GOT3 (cell line): ENCODE results near the gene CEP112.

ENCODE experiments used
- DNase-seq: peaks from one replicate; lab custom pipeline; 2025; ENCODE audit warnings: mixed read lengths; lab: John Stamatoyannopoulos, UW

The CEP112 gene

DNA sequence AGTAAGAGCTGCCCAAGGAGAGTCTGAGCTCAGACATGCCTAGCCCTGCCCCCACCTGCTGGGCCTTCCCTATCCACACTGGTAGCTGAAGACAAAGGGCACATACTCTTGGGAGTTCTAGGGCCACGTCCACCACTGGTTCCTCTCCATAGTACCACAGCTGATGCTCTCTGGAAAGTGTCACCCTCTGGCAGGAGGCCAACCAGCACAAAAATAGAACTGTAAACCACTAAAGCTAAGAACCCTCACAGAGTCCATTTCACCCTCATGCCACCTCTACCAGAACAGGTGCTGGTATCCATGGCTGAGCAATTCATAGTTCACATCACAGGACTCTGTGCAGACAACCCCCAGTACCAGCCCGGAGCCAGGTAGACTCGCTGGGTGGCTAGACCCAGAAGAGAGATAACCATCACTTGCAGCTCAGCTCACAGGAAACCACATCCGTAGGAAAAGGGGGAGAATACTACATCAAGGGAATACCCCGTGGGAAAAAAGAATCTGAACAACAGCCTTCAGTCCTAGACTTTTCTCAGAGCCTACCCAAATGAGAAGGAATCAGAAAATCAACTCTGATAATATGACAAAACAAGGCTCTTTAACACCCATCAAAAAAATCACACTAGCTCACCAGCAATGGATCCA, 115.3 kb downstream of the CEP112 start:
- DNase-seq: no peak

DNA sequence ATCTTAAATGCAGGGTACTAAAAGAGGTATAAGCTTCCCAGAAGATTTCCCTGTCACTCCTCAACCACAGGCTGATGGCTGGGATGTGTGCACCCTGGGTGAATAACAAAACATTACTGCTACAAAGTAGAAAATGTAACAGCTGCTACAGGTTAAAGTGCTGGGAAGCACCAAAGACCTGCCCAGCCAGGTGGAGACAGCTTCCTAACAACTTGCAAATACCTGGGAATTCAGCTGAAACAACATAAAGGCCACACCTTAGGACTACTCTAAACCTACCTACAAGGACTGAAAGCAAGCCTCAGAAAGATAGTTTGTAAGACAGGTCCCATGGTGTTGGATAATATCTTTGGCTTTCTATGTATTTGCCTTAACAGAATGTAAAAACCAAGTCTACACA, 118.5 kb downstream of the CEP112 start:
- DNase-seq: no peak

DNA sequence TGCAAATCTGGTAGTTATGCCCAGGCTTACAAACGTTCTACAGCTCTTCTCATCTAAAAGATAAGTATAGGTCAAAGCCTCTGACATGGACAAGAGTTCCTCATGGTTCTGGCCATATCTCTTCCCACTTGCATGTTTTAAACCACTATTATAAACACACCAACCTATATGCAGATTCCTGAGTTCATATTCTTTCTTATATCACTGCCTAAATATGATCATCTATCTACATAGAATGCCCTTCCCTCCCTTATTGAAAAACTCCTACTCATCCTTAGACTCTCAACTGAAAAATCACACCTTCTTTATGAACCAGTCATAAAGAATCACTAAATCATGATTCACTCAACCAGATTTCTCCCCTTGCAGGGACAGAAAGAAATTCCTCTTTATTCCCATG, 128.2 kb downstream of the CEP112 start:
- no peak for DNase-seq

DNA sequence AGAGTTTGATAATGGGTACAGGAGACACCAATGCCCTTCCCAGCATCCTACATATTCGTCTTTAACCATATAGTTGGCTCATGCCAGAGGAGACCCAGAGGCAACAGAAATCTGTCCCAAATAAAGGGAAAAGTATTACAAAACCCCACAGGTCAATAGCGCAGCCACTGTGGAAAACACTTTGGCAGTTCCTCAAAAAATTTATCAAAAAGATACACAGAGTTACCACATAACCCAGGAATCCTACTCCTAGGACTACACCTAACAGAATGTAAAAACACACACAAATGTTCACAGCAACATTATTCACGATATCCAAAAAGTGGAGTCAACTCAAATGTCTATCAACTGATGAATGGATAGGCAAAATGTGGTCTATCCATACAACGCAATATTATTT, 135.8 kb downstream of the CEP112 start:
- DNase-seq: no peak

DNA sequence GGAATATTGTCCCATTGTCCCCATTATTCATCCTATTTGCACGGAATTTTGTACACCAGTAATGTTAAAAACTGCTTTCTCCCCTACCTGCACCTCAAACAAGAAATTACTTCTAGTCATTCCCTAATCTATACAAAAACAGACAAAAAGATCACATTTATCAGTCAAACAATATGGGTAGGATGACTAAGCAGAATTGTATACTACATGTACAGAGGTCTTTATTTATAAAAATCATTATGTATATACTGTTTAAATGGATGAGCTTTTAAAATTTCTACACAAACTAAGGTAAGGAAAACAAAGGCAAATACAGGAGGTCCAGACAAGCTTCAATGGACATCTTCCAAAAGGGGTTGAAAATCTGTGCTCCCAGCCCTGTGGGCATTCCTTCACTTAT, 137.7 kb downstream of the CEP112 start:
- no peak for DNase-seq

DNA sequence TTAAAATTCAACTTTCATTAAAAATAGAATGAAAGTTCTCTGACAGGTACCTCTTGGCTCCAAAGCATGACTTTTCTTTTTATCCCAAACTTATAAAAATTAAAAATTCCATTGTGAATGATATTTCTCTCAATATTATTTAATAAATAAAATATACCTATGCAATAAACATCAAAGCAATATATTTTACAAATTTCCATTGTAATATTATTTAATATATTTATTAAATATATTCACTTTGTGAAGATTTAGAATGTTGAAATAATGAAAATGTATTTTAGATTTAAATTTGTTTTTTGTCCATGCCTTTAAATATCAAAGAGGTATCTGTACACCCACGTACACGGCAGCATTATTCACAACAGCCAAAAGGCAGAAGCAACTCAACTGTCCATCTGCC, 147.8 kb downstream of the CEP112 start:
- no peak for DNase-seq

DNA sequence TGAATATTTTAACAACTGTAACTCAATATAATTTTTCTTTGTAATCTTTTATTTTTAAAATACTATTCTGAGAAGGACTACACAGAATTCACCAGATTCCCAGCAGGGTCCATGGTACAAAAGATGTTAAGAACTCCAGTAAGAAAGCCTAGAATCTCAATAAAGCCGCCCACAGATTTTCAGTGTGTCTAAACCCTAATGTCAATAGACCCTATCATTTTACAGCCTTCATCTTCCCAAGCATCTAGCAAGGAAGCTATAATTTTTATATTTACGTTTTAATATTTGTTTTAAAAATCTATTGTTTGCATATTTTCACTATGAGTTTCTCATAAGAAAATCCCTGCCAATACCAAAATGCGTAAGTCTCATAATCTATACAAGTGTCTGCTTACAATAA, 148.5 kb downstream of the CEP112 start:
- no peak for DNase-seq

DNA sequence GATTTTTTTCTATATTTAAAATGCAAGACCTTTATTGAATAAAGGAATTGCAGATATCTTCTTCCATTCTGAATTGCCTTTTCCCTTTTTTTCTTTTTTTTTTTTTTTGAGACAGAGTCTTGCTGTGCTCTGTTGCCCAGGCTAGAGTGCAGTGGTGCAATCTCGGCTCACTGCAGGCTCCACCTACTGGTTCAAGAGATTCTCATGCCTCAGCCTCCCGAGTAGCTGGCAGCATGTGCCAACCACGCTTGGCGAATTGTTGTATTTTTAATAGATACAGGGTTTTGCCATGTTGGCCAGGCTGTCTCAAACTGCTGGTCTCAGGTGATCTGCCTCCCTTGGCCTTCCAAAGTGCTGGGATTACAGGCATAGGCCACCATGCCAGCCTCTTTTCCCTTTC, 151.5 kb downstream of the CEP112 start:
- DNase-seq: no peak

DNA sequence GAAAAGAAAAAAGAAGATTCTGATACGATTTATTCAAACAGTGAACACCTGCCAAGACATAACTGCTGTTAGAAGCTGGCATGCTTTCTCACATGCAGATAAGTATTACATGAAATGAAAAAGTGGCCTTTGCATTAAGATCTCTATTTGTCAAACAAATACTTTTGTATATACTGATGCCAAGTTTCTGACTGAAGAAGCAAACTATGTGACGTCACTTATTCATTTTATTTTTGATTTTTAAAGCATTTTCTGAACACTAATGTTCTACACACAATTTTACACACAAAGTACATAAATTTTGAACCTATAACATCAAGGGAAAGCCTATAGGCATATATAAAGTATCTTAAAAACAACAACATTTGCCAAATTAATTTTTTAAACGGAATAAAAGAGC, 153.8 kb downstream of the CEP112 start:
- no peak for DNase-seq

DNA sequence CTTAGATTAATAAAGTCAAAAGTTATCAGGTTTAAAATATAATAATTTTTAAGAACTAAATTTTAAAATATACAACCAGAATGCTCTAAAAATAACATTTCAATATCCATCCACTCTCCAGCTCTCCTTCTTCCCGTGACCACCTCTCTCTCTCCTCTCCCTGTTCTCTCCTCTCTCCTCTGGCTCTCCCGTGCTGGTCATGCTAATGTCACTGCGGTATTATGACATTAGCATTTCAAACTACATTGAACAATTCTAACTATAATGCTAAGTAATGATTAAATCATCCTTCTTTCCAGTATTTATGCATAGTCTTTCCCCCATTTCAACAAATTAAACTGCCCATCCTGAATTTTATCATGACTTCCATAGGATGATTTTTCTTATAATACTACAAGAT, 154.7 kb downstream of the CEP112 start:
- no peak for DNase-seq

DNA sequence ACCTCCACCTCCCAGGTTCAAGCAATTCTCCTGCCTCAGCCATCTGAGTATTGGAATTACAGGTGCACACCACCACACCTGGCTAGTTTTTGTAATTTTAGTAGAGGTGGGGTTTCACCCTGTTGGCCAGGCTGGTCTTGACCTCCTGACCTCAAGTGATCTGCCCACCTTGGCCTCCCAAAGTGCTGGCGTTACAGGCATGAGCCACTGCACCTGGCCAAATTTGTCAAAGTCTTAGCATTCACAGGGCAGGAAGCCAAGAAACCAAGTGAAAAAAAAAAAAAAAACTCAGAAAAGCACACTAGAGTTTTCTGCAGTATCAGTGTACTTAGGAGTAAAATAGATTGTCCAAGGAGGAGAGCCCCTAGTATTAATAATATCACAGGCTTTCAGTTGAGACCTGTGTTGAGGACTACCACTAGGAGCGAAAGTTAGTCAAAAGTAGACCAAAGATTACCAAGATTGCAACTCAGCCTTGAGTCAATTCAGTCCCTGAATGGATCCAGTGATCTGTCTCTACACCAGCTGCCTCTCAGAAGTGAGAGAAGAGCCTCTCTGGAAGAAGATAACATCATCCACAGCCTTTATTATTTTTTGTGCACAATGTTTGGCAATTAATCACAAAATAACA, 159.7 kb downstream of the CEP112 start:
- no peak for DNase-seq

DNA sequence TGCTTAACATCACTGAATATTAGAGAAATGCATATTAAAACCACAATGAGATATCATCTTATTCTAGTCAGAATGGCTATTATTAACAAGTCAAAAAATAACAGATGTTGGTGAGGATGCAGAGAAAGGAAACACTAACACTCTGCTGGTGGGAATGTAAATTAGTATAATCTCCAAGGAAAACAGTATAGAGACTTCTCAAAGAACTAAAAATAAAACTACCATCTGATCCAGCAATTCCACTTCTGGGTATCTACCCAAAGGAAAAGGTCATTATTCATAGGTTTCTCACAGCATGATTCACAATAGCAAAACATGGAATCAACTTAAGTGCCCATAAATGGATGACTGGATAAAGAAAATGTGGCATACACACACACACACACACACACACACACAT, 166.4 kb downstream of the CEP112 start:
- DNase-seq: no peak

DNA sequence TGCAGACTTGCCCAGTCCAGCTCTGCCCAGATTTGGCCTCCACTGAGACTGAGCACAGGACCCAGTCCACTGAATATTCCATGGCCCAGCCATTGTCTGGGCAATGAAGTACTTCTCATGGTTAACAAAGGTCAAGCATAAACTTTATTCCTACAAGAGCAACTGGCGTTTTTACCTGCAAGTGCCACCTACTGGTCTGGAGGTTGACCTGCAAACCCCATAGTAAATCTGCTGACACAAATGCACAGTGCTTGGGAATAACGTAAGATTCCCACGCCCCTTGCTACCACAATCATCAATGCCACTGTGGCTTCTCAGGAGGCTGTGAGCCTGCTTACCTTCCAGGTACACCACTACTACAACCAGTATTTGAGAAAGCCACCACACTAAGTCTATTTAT, 170.2 kb downstream of the CEP112 start:
- no peak for DNase-seq

DNA sequence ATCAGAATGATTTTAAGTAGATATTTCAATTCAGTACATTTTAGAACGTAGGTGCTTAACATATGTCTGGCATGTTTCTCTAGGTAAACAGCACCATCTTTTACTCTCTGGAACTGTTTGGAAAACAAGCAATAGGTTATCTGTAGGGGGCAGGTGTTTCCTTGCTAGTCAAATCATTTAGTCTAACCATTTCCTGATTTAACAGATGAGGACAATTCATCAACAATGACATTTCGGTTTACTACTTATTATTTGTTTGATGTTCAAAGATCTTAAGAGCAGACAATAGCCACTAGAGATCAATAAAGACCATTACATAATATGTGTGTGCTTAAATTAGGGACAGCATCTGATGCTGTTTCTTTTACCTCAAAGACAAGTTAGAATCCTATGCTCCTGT, 173.1 kb downstream of the CEP112 start:
- DNase-seq: no peak

DNA sequence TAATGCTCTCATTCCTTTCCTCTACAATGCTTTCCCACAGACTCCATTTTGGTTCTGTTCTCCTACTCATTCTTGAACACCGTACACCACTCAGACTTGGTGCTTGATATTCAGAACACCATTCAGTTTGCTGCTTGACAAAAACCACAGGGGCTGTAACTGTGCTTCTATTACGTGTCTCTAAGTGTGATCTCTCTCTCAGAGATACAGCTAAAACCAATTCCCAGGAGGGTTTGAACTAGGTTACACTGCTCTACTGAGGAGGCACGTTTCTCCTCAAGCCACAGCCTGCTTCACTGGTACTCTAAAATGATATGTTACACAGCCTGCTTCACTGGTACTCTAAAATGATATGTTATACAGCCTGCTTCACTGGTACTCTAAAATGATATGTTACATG, 175.7 kb downstream of the CEP112 start:
- DNase-seq: no peak

DNA sequence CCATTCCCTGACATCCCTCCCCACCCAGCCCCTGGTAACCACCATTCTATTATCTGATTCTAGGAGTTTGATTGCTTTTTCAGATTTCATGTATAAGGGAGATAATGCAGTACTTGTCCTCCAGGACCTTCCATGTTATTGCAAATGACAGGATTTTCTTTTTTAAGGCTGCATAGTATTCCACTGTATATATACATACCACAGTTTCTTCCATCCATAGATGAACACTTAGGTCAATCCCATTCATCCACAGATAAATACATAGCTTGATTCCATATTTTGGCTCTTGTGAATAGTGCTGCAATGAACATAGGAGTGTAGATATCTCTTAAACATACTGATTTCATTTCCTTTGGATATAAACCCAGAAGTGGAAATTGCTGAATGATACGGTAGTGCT, 183.3 kb downstream of the CEP112 start:
- DNase-seq: no peak

DNA sequence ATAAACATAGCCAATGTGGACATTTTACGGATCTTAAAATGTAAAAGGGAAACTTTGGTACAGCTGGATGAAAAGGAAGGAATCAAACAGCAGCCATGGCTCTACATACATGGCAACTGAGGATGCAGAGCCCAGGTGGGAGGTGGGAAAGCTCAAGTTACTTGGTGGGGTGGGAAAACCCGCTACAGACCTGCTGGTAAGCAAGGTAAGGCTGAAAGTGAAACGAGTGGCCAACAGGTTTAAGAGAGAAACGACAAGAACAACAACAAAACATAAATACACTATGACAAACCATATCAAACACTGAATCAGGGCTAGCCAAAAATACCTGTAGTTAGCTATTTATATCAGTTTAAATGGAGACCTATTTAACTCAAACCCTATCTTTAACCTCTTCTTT, 185.3 kb downstream of the CEP112 start:
- no peak for DNase-seq

DNA sequence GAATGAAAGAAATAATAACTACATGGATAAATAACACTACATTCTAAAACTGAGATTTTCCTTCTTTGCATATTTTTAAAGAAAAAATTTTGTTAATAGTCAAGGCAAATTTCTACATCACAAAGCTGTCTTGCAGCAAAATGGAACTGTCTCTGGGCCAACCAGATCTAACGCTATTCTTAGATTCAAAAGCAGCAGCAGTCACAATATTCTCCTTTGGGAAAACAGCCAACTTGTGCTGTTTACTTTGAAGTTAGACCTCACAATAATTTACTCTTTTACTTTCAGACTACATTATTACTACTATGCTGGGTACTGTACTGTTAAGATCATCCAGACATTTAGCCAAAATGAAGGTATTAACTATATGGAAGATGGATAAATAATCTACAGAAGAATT, 189.1 kb downstream of the CEP112 start:
- no peak for DNase-seq

DNA sequence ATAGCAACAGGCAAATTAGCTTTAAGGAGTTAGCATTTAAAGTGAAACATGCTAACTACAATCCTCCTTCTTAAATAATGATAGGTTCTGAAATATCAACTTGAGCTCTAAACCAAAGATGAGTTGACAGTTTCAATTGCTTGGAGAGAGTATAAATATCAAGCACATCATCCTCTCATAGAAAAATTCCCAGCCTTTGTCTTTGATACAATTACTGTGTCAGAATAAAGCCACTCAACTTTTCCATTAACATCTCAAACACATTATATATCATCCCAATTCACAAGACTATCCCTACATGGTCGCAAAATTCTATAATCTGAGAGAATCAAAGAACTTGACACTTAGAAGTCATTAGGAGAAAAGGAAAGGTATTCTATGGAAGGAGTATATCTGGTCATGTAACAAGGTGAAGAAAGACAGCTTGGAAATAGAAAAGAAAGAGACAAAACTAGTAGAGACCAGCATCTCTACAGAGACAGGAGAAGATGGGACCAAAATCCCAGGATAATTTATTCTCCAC, 189.8 kb downstream of the CEP112 start:
- no peak for DNase-seq

DNA sequence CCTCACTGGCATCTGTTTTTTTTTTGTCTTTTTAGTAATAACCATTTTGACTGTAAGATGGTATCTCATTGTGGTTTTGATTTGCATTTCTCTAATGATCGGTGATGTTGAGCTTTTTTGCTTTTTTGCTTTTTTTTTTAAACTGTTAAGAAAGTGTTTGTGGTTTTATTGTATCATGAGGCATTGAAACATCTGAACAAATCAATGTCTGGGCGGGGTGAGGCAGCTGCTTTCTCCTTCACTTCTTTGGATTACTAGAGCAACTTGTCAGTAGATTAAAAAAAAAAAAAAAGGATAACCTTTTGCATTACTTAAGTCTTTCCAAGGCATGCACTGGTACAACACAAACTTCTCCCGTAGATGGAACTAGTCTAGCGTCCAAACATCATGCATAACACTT, 191.7 kb downstream of the CEP112 start:
- no peak for DNase-seq

DNA sequence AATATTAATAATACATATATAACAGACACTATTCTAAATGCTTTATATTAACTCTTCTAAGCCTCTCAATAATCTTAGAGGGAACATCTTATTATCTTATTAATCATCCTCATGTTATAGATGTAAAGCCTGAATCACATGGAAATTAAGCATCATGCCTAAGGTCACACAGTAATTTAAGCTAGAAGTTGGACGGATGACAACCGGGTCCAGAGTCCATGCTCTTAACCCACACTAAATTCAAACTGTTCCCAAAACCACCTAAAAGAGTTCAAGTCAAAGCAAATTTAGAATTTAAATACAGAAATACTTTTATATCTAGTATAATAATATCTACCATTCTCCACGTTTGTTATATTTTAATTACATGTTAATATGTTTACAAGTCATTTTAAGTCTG, 193.3 kb downstream of the CEP112 start:
- no peak for DNase-seq

DNA sequence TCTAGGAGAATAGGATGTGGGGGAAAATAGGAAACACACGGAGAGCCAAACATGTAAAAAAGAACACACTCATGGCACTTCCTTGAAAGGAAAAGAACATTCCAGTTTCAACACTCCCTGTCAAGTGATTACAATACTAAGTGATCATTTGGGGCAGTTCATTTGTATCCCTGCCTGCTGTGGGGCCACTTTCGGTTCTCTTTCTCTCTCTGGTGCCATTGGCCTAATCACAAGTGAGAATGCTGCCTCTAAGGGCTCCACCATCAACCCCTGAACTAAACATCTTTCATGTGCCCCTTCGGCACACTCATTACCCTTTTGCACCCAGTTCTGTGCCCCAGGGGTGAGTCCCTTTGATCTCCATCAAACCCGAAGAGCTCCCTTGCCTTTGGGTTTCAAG, 197.3 kb downstream of the CEP112 start:
- DNase-seq: no peak

DNA sequence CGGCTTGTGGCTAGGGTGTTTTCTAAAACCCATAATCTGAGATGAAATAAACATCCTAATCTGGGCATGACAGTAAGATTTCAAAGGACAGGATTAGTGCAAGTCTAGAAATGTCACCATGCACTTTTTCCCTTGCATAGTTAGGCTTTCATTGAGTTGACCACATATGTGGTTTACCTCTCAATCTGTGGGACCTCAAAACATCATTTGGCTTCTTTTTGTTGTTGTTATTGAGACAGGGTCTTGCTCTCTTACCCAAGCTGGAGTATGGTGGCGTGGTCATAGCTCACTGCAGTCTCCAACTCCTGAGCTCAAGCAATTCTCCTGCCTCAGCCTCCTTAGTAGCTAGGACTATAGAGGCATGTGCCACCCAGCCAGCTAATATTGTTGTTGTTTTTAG, 197.8 kb downstream of the CEP112 start:
- DNase-seq: no peak

DNA sequence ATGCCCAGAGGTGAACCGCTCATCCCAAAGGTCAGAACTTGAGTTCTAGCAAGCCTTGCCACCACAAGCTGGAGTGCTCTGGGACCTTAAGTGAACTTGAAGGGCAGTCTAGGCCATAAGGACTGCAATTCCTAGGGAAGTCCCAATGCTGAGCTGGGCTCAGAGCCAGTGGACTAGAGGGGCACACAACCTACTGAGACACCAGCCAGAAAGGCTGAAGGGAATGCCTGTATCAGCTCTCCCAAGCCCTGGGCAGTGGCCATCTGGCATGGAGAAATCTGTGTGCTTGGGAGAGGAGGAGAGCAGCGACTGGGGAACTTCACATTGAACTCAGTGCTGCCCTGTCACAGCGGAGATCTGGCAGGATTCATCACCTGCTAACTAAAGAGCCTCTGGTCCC, 201.3 kb downstream of the CEP112 start:
- no peak for DNase-seq
